Tibial nerve (tissue), 4 donors: ENCODE results near the gene SEMA3E.

Source experiments
- EP300 ChIP-seq, 2 donors: sonication (generic); formaldehyde crosslinking; IDR thresholded peaks; one replicate each; pipeline ENCODE4 v1.6.1; 2017; ENCODE audit warnings: antibody characterized with exemption in 2 of 2, mild to moderate bottlenecking in 1 of 2
- POLR2A ChIP-seq, 2 donors: fragments of 450-650 bp; IDR thresholded peaks; one replicate each; pipeline ENCODE4 v1.6.1; 2017; ENCODE audit warnings: antibody characterized with exemption in 2 of 2, mild to moderate bottlenecking in 2 of 2, moderate library complexity in 2 of 2
- TF ChIP-seq, protein P1 (sequence below), 5 experiments: fragments of 200-600 bp in 3 of 5; fragments of 450-650 bp in 2 of 5; sonication (generic) in 3 of 5; IDR thresholded peaks; one replicate each; pipeline ENCODE4 v1.5.1; 2016 to 2019; ENCODE audit warnings: antibody characterized with exemption in 5 of 5, mild to moderate bottlenecking in 3 of 5, moderate library complexity in 2 of 5

DNA sequence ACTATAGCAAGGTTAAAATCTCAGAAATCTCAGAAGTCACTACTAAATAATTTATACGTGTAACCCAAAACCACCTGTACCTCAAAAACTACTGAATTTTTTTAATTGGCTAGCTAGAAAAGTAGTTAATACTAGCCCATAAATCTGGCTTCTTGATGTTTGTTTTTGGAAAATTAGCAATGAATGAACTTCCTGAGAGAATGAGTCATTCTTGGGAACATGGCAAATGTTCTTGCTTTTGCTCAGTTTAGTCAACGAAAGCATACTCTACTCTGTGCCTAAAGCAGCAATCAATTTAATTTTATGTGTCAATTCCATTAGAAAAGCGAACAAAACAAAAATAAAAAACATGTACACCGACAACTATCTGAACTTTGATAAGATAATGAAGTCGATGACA lies 69.2 kb downstream of the SEMA3E start:
- TF ChIP-seq, protein P1, sequence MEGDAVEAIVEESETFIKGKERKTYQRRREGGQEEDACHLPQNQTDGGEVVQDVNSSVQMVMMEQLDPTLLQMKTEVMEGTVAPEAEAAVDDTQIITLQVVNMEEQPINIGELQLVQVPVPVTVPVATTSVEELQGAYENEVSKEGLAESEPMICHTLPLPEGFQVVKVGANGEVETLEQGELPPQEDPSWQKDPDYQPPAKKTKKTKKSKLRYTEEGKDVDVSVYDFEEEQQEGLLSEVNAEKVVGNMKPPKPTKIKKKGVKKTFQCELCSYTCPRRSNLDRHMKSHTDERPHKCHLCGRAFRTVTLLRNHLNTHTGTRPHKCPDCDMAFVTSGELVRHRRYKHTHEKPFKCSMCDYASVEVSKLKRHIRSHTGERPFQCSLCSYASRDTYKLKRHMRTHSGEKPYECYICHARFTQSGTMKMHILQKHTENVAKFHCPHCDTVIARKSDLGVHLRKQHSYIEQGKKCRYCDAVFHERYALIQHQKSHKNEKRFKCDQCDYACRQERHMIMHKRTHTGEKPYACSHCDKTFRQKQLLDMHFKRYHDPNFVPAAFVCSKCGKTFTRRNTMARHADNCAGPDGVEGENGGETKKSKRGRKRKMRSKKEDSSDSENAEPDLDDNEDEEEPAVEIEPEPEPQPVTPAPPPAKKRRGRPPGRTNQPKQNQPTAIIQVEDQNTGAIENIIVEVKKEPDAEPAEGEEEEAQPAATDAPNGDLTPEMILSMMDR (IDR thresholded peaks at IDR 0.05) = no peak
- TF ChIP-seq POLR2A (IDR thresholded peaks at IDR 0.05) = no peak
- TF ChIP-seq EP300 (IDR thresholded peaks at IDR 0.05) = no peak
